ENCODE results near the gene DHRS3. TPM values are rescaled to one million over a fixed set of nuclear protein-coding genes. Genes with fewer than 3 reads are reported as not detected.
"Not testable (repeated sequence)": the region's sequence is repeated elsewhere in the genome, so short reads cannot be mapped to it uniquely, and the experiment has no call there.

Gene DHRS3
- polyA plus RNA-seq, 12 donors = 11.0 to 25.4 (median 14.8) TPM; not detected in 1

DNA sequence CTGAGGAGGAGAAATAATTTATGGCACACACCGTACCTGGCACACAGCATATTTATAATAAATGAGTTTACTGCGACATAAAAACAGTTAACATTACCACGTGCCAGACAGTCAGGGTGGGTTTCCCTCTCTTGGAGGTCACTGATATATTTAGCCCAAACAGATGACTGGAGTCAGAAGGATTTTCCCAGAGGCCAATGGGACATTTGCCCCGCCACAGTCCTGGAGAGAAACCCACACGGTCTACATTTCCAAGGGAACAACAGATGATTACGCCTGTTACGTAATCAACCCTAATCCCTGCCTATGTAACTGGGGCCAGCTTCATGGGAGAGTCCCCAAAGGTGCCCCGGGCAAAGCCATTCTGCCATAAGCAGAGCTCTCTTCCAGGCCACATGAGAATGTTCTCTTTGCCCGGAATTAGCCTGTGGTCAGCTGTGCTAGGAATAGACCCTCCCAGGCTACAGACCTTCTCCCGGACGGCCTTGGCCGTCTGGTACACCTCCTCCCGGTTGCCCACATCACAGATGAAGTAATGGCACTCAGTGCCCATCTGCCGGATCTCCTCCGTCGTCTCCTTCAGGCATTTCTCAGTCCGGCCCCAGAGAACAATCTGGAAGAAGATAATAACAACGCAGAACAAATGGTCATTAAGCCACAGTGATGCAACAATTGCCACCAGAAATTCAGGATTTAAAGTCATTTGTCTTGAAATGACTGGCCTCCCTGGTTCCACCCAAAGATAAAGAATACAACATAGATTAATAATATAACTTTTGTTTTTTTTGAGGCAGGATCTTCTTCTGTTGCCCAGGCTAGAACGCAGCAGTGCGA is 37.7 kb downstream of the DHRS3 start:
- DNase-seq = no peak

DNA sequence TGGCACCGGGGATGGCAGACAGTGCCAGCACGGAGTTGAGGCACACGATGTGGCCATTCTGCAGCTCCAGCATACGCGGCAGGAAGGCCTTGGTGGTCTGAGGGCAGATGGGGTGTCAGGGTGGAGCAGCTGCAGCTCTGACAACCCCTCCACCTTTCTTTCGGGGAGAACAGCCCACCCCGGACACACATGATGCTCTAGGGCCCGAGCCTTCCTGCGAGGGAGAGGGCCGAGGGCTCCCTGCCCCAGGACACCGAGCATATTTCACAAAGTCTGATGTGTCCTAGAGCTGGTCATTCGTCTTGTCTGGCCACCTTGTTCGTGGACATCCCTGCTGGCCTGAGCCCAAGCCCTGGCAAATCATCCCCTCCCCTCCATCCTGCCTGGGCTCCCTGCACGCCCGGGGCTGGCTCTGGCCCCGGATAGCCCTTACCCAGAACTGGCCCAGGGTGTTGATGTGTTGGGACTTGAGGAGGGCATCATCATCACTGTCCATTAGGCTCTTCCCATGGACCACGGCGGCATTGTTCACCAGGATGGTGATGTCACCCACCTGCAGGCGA is 39.1 kb downstream of the DHRS3 start:
- DNase-seq = no peak

DNA sequence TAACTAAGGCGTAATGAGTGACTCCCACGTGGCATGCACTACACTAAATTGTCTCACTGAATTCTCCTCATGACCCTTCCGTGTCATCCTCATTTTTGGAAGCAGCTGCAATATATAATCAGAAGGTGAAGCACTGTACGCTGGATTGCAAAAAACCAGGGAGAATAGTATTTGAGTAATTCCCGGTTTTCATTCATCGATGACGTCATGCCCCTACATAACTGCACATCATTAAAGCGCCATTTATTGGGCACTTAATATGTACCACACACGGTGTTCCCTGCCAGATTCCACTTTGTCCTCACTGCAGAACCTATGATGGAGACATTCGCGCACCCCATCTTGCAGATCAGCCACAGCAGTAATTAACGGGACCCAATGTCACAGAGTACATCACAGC is 41.0 kb downstream of the DHRS3 start:
- no peak for DNase-seq

DNA sequence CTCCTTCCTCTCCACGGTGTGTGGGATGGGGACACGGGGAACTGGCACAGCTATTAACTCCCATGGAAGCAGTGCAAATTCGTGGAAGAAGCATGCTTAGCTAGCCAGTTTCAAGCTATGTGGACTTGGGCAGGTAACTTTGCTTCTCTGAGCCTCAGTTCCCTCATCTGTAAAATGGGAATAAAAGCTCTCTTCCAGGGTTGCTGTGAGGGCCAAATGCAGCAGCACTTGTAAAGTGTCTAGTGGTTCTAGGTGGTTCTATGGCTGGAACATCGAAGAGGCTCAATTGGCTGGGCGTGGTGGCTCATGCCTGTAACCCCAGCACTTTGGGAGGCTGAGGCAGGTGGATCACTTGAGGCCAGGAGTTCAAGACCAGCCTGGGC is 43.3 kb downstream of the DHRS3 start:
- DNase-seq = no peak

DNA sequence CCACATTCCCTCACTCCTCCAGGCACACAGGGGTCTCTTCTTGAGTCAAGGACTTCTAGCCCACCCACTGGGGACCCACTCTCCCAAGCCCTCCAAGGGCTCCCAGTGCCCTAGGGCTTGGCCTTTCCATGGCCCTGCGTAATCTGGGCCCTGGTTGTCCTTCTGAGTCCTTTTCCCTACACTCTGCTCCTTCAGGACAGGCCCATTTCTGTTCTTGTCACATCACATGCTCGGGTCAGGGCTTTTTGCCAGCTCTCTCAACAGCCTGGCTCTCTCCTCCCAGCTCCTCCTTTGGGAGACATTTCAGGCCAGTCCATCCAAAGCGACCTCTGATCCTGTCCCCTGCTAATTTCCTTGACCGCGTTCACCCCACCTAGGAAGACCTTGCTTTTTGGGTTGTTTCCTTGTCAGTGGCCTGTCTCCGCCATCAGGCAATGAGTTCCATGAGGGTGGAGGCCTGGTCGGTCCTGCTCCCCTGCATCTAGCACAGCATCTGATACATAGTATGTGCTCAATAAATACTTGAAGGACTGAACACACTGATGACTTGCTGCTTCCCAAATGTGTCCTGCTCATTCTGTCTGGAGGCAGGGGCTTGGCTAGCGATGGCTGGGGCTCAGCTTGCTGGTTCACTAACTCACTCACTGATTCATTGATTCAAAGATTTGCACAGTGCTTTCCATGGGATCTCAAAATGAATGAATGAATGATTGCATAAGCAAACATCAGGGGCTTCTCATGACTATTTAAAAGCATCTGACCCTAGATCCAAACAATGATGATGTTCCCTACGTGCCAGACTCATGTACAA is 44.8 kb downstream of the DHRS3 start:
- DNase-seq = no peak

DNA sequence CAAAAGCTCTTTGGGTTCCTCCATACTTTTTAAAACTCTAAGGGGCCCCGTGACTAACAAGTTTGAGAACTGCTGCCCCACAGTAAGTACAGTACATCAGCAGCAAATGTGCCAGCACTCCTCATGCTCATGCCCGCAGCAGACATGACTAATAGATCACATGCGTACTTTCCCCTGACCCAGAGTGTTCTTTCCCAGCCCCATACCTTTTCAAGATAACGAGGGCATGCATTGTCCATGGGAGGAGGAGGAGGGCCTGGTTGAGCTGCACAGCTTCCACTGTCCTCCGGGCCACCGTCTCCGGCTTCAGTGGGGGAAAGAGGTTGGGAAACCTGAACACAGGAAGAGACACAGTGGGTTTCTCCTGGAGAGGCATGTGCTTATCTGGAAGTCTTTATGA is 45.5 kb downstream of the DHRS3 start:
- no peak for DNase-seq

DNA sequence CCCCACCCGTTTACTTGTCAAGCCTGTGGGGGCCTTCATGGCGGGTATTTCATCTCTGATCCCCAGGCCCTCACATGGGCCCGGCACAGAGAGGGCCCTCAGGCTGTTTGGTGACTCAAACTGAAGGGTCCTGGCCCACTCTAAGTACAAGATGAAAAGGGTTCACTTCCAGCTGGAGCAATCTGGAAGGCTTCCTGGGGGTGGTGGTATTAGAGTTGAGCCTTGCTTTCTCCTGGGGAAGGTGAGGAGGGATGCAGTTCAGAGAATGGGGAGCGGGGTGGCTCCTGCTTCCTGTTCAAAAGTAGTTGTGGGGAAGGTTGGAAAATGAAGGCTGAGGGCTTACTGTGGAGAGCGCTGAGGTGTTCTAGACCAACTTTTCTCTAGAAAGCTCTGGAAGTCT is 47.7 kb downstream of the DHRS3 start:
- no peak for DNase-seq

DNA sequence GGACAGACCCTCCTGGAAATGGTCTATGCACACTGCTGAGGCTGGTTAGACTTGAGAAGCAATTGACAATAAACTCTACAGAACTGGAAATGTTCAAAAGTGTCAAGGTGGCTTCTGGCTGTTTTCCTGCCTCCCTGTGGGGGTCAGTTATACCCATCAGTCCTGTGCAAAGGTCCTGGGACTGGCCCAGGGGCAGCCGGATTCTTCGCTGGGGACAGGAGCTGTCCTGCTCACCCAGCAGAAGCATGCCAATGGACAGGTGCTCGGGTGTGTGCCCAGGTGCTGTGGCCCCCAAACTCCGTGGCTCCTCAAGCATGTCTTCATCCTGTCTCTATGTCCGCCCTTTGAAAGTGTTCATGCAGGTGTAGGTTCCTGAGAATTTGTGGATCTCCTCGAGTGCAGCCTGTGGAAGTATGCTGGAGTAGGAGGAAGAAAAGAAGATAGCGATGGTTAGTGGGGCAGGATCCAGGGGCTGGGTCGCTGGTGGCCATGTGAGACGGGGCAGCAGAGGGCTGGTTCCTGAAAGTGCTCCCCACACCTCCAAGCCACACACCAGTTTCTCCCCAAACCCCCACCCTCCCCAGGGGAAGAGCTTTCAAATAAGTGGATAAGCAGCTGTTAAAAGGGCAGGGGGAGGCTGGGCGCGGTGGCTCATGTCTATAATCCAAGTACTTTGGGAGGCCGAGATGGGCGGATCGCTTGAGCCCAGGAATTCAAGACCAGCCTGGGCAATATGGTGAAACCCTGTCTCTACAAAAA is 49.8 kb downstream of the DHRS3 start:
- DNase-seq = no peak

DNA sequence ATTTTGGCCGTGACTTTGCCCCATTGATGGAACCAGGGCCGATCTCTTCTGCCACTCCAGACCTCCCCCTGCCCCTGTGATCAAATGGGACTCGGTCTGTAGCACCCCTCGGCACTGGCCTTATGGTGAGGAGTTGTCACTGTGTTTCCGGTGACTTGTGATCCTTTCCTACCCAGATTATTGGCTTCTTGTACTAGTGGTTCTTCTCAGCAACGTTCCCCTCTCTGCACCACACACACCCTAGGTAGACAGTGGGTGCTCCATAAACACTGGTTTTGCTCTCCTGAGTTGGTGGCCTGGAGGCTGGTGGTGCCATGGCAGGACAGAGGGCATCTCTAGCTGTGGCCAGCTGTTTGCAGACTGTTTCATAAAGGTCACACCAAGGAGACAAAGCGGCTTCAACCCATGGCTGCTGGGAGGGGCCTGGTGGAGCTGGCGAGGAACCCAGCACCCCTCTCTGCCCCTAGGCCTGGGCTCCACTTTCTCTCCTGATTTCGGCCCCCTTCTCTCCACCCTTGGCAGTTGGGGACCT is 50.7 kb downstream of the DHRS3 start:
- DNase-seq = no peak

DNA sequence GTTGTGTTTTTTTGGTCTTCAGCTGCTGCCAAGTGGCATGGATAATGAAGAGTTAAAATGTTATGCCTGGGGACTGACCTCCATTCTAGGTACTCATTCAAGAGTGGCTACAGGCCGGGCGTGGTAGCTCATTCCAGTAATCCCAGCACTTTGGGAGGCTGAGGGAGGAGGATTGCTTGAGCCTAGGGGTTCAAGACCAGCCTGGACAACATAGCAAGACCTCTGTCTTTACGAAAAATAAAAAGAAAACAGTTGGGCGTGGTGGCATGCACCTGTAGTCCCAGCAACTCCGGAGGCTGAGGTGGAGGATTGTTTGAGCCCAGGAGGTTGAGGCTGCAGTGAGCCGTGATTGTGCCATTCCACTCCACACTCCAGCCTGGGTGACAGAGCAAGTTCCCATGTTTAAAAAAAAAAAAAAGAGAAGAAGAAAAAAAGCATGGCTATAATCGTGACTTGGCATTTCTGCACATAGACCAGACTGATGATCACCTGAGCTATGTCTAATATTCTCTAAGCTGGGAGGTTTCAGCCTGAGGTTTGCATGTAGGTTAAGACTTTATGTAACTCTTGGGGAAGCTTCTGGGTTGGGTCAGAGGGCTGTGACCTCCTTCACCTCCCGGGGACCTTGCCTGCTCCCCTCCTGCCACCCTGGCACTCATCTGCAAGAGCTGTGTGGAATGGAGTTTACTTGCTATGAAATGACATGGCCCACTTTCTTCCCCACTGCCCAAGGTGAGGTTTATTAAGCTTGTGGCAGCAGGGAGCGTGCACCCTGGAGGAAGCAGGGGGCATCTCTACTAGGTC is 51.3 kb downstream of the DHRS3 start:
- DNase-seq = no peak

DNA sequence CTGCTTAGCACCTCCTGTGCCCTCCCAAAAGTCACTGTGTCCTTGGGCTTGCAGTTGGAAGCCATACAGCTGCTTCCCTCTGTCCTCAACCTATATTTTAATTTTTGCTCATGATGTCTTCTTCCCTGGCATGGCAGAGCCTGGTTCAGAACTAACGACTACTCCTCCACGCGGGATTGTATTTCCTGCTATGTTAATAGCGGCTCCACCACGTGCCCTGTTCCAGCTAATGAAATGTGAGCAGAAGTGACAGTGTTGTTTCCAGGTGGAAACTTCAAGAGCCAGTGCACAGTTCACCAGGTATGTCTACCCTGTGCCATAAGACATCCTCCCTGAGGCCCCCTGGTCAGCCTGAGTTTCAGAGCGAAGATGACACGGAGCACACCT is 52.1 kb downstream of the DHRS3 start:
- no peak for DNase-seq

DNA sequence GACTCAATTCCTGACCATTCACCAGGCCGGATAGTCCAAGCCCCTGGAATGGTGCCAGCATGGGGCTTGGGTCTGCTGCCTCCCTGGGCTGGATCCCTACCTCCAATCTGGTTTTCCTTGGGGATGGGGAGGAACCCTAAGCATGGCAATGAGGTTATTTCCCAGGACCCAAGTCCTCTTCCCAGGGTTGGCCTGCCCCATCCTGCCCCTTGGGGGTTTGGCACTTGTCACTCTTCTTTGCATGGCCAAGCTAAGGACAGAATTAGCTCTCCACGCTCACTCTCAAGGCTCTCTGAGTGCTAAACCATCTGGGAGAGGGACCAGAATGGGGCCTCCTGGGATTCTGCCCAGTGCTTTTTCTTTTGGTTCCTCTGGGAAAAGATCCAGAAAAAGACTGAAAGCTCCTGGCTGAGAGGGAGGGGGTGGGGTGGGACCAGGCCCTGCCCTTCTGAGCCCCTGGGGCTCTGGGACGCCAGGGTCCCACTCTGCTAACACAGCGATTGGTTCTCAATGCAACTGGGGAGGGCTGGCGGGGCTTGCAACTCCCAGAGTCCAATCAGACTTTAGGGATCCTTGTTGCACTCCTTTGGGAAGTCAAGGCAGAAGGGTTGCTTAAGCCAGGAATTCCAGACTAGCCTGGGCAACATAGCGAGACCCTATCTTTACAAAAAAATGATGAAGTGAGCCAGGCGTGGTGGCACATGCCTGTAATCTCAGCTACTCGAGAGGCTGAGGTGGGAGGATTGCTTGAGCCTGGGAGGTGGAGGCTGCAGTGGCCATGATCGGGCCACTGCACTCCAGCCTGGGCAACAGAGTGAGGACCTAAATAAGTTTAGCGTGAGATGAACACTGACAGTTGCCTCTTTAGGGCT is 52.7 kb downstream of the DHRS3 start:
- no peak for DNase-seq

DNA sequence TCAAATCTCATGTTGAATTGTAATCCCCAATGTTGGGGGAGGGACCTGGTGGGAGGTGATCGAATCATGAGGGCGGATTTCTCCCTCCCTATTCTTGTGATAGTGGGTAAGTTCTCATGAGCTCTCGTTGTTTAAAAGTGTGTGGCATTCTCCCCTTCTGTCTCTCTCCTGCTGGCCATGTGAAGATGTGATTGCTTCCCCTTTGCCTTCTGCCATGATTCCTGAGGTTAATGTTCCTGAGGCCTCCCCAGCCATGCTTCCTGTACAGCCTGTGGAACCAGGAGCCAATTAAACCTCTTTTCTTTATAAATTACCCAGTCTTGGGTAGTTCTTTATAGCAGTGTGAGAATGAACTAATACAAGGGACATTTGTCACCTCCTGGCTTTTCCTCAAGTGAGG is 53.8 kb downstream of the DHRS3 start:
- not testable (repeated sequence) for DNase-seq

DNA sequence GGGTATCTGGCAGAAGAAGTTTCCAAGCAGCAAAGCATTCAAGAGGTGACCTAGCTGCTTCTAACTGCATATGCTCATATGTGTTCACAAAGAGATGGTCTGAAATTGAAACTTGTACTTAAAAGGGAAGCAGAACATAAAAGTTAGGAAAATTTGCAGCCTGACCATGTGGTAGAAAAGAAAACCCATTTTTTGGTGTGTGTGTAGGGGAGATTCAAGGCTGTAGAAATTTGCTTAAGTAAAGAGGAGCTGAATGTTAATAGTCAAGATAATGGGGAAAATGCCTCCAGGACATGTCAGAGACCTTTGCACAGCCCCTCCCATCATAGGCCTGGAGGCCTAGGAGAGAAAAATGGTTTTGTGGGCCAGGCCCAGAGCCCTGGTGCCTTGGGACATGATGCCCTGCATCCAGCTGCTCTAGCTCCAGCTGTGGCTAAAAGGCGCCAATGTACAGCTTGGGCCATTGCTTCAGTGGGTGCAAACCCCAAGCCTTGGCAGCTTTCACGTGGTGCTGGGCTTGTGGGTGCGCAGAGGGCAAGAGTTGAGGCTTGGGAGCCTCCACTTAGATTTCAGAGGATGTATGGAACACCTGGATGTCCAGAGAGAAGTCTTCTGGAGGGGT is 54.9 kb downstream of the DHRS3 start:
- DNase-seq = no peak

DNA sequence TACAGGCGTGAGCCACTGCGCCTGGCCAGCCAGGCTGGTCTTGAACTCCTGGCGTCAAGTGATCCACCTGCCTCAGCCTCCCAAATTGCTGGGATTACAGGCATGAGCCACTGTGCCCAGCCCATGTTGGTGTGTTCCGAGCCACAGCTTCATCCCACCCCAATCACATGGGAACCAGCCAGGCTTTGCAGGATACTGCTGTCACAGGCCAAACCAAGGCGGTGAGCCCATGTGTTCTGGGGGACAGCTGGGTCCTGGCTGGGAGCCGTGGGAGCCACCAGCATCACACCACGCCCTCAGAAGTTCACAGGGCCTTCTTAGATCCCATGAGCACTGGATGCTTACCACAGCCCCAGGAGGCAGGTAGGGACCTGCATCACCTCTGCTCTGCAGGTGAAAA is 56.9 kb downstream of the DHRS3 start:
- DNase-seq = no peak

DNA sequence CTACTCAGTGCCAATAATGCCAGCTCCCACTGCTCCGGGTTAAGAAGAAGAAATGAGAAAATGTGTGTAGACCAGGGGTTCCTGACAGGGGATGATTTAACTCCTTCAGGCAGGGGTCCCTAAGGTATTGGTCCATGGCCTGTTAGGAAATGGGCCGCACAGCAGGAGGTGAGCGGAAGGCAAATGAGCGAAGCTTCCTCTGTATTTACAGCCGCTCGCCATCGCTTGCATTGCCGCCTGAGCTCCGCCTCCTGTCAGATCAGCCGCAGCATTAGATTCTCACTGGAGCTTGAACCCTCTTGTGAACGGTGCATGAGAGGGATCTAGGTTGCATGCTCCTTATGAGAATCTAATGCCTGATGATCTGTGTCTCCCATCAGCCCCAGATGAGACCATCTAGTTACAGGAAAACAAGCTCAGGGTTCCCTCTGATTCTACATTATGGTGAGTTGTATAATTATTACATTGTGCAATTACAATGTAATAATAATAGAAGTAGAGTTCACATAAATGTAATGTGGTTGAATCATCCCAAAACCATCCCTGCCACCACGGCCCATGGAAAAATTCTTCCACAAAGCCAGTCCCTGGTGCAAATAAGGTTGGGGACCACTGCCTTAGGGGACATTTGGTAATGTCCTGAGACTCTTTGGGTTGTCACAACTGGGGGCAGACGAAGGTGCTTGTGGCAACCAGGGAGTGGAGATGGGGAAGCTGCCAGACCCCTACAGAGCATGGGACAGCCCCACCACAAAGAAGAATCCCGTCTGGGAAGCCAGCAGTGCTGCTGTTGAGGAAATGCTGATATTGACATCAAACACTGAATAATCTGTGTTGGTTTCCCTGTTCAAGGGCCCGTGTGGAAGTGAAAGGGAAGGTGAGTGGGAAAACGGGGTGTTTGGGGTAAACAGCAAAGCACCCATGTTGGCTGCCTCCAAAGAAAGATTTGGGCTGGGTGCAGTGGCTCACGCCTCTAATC is 60.8 kb downstream of the DHRS3 start:
- no peak for DNase-seq

DNA sequence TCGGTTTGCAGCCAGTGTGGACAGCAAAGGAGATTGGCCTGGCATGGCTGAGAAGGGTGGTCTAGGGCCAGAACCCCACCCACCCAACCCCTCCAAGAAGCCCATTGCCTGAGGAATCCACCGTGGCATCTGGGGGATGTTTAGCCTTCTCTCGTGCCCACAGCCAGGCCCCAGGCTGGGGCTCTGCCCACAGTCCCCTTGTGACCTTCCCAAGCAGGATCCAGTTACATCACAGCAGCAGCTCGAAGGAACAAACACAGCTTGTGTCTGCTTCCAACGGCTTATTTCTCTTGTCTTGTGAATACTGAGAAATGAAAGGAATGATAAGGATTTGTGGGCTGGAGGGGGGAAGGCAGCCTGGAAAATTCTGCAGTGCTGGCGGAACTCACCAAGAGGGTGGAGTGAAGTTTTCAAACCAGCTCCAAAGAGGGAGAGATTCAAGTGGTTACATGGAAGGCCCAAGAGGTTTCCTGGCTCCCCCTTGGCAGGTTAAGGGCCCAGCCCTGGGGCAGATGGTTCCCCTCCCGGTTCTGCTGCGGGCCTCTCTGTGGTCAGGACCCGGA is 61.6 kb downstream of the DHRS3 start:
- peak; percentile 78 for DNase-seq

All from muscle of arm (tissue), 12 donors.